Measurements from ENCODE around the gene TIMP2.

DNA sequence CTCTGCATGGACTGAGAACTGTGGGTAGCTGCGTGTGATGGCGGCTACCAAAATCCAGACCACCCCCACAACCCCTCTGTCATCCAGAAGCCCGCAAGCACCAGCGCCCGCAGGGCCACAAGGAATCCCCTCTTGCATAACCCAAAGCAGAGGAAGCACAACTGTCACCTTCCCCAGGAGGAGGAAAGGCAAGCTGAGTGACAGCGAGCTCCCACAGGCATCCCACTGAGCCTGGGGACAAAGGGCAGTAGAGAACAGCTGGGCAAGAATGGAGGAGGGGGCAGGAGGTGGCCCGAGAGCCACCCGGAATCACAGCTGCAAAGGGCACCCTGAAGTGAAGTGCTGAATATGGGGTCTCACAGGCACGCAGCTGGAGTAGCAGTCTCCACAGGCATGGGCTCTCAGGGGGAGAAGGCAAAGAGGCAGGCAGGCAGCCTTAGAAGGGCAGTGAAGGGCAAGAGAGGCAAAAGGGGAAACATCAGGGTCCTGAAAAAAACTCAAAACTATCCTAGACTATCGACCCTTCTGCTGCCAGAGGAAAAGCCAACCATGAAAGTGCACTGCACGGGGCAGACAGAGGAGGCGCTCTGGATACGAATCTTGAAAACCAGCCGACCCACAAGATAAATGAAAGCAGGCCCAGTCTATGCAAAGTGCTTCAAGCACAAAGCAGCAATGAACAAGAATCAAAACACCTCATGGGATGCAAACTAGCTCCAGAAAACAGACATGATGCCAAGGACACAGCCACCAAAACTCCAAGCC, 101.7 kb downstream of the TIMP2 start:
- TF ChIP-seq, protein P1, sequence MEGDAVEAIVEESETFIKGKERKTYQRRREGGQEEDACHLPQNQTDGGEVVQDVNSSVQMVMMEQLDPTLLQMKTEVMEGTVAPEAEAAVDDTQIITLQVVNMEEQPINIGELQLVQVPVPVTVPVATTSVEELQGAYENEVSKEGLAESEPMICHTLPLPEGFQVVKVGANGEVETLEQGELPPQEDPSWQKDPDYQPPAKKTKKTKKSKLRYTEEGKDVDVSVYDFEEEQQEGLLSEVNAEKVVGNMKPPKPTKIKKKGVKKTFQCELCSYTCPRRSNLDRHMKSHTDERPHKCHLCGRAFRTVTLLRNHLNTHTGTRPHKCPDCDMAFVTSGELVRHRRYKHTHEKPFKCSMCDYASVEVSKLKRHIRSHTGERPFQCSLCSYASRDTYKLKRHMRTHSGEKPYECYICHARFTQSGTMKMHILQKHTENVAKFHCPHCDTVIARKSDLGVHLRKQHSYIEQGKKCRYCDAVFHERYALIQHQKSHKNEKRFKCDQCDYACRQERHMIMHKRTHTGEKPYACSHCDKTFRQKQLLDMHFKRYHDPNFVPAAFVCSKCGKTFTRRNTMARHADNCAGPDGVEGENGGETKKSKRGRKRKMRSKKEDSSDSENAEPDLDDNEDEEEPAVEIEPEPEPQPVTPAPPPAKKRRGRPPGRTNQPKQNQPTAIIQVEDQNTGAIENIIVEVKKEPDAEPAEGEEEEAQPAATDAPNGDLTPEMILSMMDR (IDR thresholded peaks at IDR 0.05 in 4 of 5, conservative IDR thresholded peaks at IDR 0.05 in 1 of 5): no peak
- TF ChIP-seq POLR2A (IDR thresholded peaks at IDR 0.05): no peak
